Subcutaneous abdominal adipose tissue (tissue), 5 donors: ENCODE data around the gene AREG.

Experiments used
- H3K27ac ChIP-seq: one replicate; pipeline ENCODE4 v1.7.0; 2013; ENCODE audit warnings: low read depth, mild to moderate bottlenecking, inconsistent platforms, low read length, moderate library complexity
- H3K27me3 ChIP-seq, 5 donors: one replicate each; pipeline ENCODE4 v1.7.0; 2013; ENCODE audit warnings: low read length in 5 of 5, inconsistent platforms in 1 of 5; ENCODE audit not compliant: control insufficient read depth in 5 of 5, insufficient read depth in 4 of 5
- H3K36me3 ChIP-seq, 5 donors: one replicate each; pipeline ENCODE4 v1.7.0; 2013; ENCODE audit warnings: low read length in 5 of 5; ENCODE audit not compliant: control insufficient read depth in 5 of 5, insufficient read depth in 5 of 5
- H3K4me1 ChIP-seq, 5 donors: one replicate each; pipeline ENCODE4 v1.7.0; 2013; ENCODE audit warnings: low read length in 5 of 5, mild to moderate bottlenecking in 3 of 5, moderate library complexity in 1 of 5; ENCODE audit not compliant: control insufficient read depth in 5 of 5, insufficient read depth in 5 of 5
- H3K4me3 ChIP-seq, 5 donors: one replicate each; pipeline ENCODE4 v1.7.0; 2013; ENCODE audit warnings: low read length in 5 of 5, low read depth in 1 of 5
- H3K9ac ChIP-seq, 5 donors: one replicate each; pipeline ENCODE4 v1.7.0; 2013; ENCODE audit warnings: low read length in 5 of 5, mild to moderate bottlenecking in 4 of 5, moderate library complexity in 3 of 5
- H3K9me3 ChIP-seq, 5 donors: one replicate each; pipeline ENCODE4 v1.7.0; 2013; ENCODE audit warnings: low read length in 5 of 5; ENCODE audit not compliant: control insufficient read depth in 5 of 5
- donor health status: healthy.
- donor health status: healthy.
- donor health status: healthy.
- donor health status: healthy.
- donor health status: healthy.

The AREG gene

DNA sequence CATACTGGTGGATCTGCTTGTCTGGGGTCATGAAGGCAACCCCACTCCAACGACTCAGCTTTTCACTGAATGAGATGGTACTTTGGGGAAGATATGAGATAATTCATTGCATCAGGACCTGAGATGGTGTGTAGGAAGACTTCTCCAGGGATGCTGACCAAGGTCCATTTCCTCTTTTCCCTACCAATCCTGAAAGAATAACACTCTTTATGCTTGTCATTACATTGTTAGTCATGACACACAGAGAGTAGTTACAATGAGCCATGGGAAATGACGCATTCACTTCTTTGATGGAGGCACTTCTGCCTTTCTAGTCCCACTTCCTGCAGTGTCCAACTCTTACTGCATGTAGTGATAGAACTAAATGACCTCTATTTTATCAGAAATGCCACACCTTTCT lies 58.6 kb downstream of the AREG start:
- H3K27ac ChIP-seq, result no peak overlapping the region
- no peaks in the 10 kb centered on the region for H3K36me3 ChIP-seq
- no peak overlapping the region for H3K9ac ChIP-seq
- H3K4me1 ChIP-seq, result peaks cover 0 to 12% (median 0%) of the 10 kb centered on the region in 5 donors
- H3K27me3 ChIP-seq, result no peaks in the 10 kb centered on the region
- no peak overlapping the region for H3K4me3 ChIP-seq
- H3K9me3 ChIP-seq, result peaks cover 0 to 5% (median 3%) of the 10 kb centered on the region in 5 donors

DNA sequence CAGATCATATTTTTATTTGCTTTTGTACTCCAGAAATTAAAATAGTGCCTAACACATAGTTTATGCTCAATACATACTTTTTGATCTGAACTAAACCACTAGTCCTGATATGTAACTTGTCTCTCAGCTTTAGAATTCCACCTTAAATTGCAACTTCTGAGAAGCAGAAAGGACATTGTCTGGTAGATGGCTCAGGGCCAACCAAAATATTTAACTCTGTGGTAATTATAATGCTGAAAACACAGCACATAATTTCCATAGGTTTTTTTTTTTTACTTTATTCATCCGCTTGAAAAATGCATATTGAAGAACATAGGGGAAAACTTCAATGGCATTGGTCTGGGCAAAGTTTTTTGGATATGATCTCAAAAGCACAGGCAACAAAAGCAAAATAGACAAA lies 59.3 kb downstream of the AREG start:
- no peaks in the 10 kb centered on the region for H3K27me3 ChIP-seq
- H3K4me3 ChIP-seq, result no peak overlapping the region
- H3K9me3 ChIP-seq, result peaks cover 0 to 3% (median 2%) of the 10 kb centered on the region in 5 donors
- no peaks in the 10 kb centered on the region for H3K36me3 ChIP-seq
- H3K27ac ChIP-seq, result no peak overlapping the region
- H3K4me1 ChIP-seq, result peaks cover 0 to 12% (median 0%) of the 10 kb centered on the region in 5 donors
- no peak overlapping the region for H3K9ac ChIP-seq
